Neural progenitor cell (in vitro differentiated cells): ENCODE data around the gene RPL3. TPM values are rescaled to one million over a fixed set of nuclear protein-coding genes. Genes with fewer than 3 reads are reported as not detected.

ENCODE experiments used
- DNase-seq: peaks from one replicate; pipeline ENCODE4 v3.0.0-alpha.2; 2016; ENCODE audit warnings: low spot score
- H2AFZ ChIP-seq: fragments of 200-600 bp; sonication (generic); replicated peaks from 2 replicates; pipeline ENCODE4 v1.6.1; 2016; ENCODE audit warnings: antibody characterized with exemption
- H3F3A ChIP-seq: fragments of 200-600 bp; sonication (generic); 2 replicates; pipeline ENCODE4 v1.6.1; 2016; ENCODE audit warnings: antibody characterized with exemption, low read depth
- H3K27ac ChIP-seq: fragments of 200-600 bp; sonication (generic); 2 replicates; pipeline ENCODE4 v1.5.1; 2016; ENCODE audit warnings: mild to moderate bottlenecking
- H3K27me3 ChIP-seq: fragments of 200-600 bp; sonication (generic); 2 replicates; pipeline ENCODE4 v1.6.1; 2016; ENCODE audit warnings: mild to moderate bottlenecking, moderate library complexity
- H3K36me3 ChIP-seq: fragments of 200-600 bp; sonication (generic); 2 replicates; pipeline ENCODE4 v1.5.1; 2016
- H3K4me1 ChIP-seq: fragments of 200-600 bp; sonication (generic); 2 replicates; pipeline ENCODE4 v1.6.1; 2016; ENCODE audit warnings: mixed run types
- H3K4me2 ChIP-seq: fragments of 200-600 bp; sonication (generic); 2 replicates; pipeline ENCODE4 v1.6.1; 2016
- H3K4me3 ChIP-seq: fragments of 200-600 bp; sonication (generic); 2 replicates; pipeline ENCODE4 v1.5.1; 2016
- H3K79me2 ChIP-seq: fragments of 200-600 bp; sonication (generic); 2 replicates; pipeline ENCODE4 v1.6.1; 2016; ENCODE audit warnings: low read depth
- H3K9ac ChIP-seq: fragments of 200-600 bp; sonication (generic); 2 replicates; pipeline ENCODE4 v1.6.1; 2016
- H3K9me3 ChIP-seq: fragments of 200-600 bp; sonication (generic); 2 replicates; pipeline ENCODE4 v1.5.1; 2016; ENCODE audit warnings: low read depth
- H4K20me1 ChIP-seq: fragments of 200-600 bp; sonication (generic); 2 replicates; pipeline ENCODE4 v1.6.1; 2016; ENCODE audit warnings: low read depth
- H3K27ac Mint-ChIP-seq: 3 replicates; pipeline ENCODE4 v1.8.0; 2021; ENCODE audit warnings: mixed read lengths
- H3K27me3 Mint-ChIP-seq: 2 replicates; pipeline ENCODE4 v1.8.0; 2022; ENCODE audit warnings: low read depth, mild to moderate bottlenecking, inconsistent platforms, moderate library complexity, mixed read lengths; ENCODE audit not compliant: insufficient read depth
- H3K36me3 Mint-ChIP-seq: 3 replicates; pipeline ENCODE4 v1.8.0; 2021; ENCODE audit warnings: mixed read lengths
- H3K4me1 Mint-ChIP-seq: 3 replicates; pipeline ENCODE4 v1.8.0; 2021; ENCODE audit warnings: mixed read lengths
- H3K4me3 Mint-ChIP-seq: 3 replicates; pipeline ENCODE4 v1.8.0; 2021; ENCODE audit warnings: mild to moderate bottlenecking, moderate library complexity, mixed read lengths
- H3K9me3 Mint-ChIP-seq: 3 replicates; pipeline ENCODE4 v1.8.0; 2020; ENCODE audit warnings: mixed read lengths
- EZH2 ChIP-seq: fragments of 200-600 bp; sonication (generic); IDR thresholded peaks from 2 replicates; pipeline ENCODE4 v1.6.1; 2017; ENCODE audit warnings: antibody characterized with exemption, mild to moderate bottlenecking, moderate library complexity
- EZH2phosphoT487 ChIP-seq: fragments of 200-600 bp; sonication (generic); IDR thresholded peaks from 2 replicates; pipeline ENCODE4 v1.6.1; 2017; ENCODE audit warnings: antibody characterized with exemption
- total RNA-seq: library from RNA; depleted of rRNA; stranded (reverse); fragments of >200 nt; gene quantifications from 2 replicates; pipeline ENCODE4 v1.2.3, GENCODE V29; 2015; ENCODE audit warnings: low replicate concordance
- TF ChIP-seq, protein P1 (sequence below): fragments of 200-600 bp; sonication (generic); IDR thresholded peaks from 2 replicates; pipeline ENCODE4 v1.5.1; 2017; ENCODE audit warnings: antibody characterized with exemption, mild to moderate bottlenecking

Gene RPL3
- total RNA-seq, 1 donor from 2014 or later: 3,021 TPM

DNA sequence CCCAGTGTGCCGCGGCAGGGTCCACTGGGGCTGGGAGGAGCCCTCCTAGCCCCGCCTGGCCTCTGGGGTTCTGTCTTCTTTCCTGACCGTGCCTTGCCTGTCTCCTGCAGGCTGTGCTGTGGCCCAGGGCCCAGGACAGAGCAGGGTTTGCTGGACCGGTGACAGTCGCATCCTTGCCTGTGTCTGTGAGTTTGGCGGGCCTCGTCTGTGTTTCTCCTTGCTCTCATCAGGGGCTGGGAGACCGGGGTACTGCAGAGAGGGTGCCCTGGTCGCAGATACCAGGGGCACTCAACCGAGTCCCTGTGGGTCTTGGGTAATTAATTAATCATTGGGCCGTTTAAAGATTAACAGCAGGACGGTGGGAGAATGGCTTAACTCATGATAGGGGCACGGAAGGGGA, 29.9 kb downstream of the RPL3 start:
- TF ChIP-seq, protein P1, sequence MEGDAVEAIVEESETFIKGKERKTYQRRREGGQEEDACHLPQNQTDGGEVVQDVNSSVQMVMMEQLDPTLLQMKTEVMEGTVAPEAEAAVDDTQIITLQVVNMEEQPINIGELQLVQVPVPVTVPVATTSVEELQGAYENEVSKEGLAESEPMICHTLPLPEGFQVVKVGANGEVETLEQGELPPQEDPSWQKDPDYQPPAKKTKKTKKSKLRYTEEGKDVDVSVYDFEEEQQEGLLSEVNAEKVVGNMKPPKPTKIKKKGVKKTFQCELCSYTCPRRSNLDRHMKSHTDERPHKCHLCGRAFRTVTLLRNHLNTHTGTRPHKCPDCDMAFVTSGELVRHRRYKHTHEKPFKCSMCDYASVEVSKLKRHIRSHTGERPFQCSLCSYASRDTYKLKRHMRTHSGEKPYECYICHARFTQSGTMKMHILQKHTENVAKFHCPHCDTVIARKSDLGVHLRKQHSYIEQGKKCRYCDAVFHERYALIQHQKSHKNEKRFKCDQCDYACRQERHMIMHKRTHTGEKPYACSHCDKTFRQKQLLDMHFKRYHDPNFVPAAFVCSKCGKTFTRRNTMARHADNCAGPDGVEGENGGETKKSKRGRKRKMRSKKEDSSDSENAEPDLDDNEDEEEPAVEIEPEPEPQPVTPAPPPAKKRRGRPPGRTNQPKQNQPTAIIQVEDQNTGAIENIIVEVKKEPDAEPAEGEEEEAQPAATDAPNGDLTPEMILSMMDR: no peak
- TF ChIP-seq EZH2 (no peak), EZH2phosphoT487 (no peak)
- no peaks in the 10 kb centered on the region for H3K9me3 Mint-ChIP-seq

DNA sequence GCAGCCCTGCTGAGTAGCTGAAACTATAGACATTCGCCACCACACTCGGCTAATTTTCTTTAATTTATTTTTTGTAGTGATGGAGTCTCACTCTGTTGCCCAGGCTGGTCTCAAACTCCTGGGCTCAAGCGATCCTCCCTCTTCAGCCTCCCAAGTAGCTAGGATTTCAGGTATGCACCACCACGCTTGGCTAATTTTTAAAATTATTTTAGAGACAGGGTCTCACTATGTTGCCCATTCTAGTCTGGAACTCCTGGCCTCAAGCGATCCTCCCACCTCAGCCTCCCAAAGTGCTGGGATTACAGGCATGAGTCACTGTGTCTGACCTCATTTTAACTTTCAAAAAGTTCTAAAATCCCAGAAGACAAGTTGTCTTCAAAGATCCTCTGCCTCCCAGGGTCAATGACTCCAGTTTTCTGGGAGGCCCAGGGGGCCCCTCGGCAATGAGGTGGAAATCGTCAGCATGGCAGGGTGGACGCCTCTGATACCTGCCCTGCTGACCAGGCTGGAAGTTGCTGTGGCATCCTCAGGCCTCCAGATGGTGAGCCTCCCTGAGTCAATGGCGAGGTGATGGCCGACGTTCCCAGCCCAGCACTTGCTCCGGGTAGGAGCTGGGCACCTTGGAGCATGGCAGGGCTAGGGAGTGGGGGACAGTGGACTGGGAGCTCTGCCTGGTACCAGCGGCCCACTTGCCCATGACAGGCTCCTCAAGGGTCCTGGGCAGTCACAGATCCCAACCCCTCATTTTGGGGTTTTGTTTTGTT, 31.1 kb downstream of the RPL3 start:
- no peak overlapping the region for H3K27ac ChIP-seq
- H3F3A ChIP-seq: peaks cover 20% of the 10 kb centered on the region
- Mint-ChIP-seq H3K4me1 (peaks cover 29% of the 10 kb centered on the region), H3K36me3 (no peaks in the 10 kb centered on the region), H3K27me3 (peaks cover 7% of the 10 kb centered on the region), H3K4me3 (no peak overlapping the region), H3K27ac (no peak overlapping the region), H3K9me3 (no peaks in the 10 kb centered on the region)
- no peak overlapping the region for H3K4me2 ChIP-seq
- no peak for DNase-seq
- H3K9me3 ChIP-seq: no peaks in the 10 kb centered on the region
- H3K4me3 ChIP-seq: no peak overlapping the region
- H3K4me1 ChIP-seq: peaks cover 7% of the 10 kb centered on the region
- no peak overlapping the region for H2AFZ ChIP-seq
- no peak overlapping the region for H3K9ac ChIP-seq
- H4K20me1 ChIP-seq: no peaks in the 10 kb centered on the region
- no peaks in the 10 kb centered on the region for H3K36me3 ChIP-seq
- no peaks in the 10 kb centered on the region for H3K27me3 ChIP-seq
- no peaks in the 10 kb centered on the region for H3K79me2 ChIP-seq
- no peak for TF ChIP-seq EZH2
- TF ChIP-seq, protein P1: no peak
- no peak for TF ChIP-seq EZH2phosphoT487

More for the DNA sequence above, 29.9 kb downstream of the RPL3 start:
- Histone ChIP-seq H3K27ac (no peak overlapping the region), H3K4me3 (no peak overlapping the region), H3K4me2 (no peak overlapping the region), H3K79me2 (no peaks in the 10 kb centered on the region), H3K27me3 (no peaks in the 10 kb centered on the region), H4K20me1 (no peaks in the 10 kb centered on the region), H2AFZ (no peak overlapping the region), H3K9me3 (no peaks in the 10 kb centered on the region), H3F3A (peaks cover 20% of the 10 kb centered on the region), H3K4me1 (peaks cover 7% of the 10 kb centered on the region), H3K36me3 (no peaks in the 10 kb centered on the region), H3K9ac (no peak overlapping the region)
- DNase-seq: no peak
- Mint-ChIP-seq H3K4me1 (peaks cover 36% of the 10 kb centered on the region), H3K27ac (peak overlapping the region; percentile 88), H3K27me3 (peaks cover 7% of the 10 kb centered on the region), H3K36me3 (no peaks in the 10 kb centered on the region), H3K4me3 (no peak overlapping the region)

DNA sequence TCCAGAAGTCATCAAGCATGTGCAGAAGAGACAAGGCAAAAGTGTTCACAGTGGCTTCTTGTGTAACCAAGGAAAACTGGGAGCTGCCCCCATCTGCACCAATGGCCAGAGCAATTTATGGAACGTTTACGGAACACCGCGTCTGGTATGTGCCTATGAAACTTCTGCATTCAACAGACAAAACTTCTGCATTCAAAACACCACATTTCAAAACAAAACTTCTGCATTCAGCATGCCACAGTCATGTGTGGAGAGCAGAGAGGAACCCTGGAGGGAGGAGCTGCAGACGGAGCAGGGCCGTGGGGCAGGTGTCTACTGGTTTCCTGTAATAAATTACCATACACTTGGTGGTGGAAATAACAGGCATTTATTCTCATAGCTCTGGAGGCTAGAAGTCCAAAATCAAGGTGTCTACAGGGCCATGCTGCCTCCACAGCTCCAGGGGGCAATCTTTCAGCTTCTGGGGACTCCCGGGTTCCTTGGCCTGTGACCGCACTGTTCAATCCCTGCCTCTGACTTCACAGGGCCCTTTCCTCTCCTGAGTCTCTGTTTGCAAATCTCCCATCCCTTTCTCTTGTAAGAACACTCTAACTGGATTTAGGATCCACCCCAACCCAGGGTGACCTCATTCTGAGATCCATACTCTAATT, 32.2 kb downstream of the RPL3 start:
- Mint-ChIP-seq H3K36me3 (no peaks in the 10 kb centered on the region), H3K4me1 (peaks cover 27% of the 10 kb centered on the region), H3K4me3 (no peak overlapping the region), H3K27ac (peak overlapping the region; percentile 8), H3K9me3 (no peaks in the 10 kb centered on the region), H3K27me3 (peaks cover 7% of the 10 kb centered on the region)
- no peaks in the 10 kb centered on the region for H3K27me3 ChIP-seq
- no peaks in the 10 kb centered on the region for H4K20me1 ChIP-seq
- no peak overlapping the region for H3K4me3 ChIP-seq
- no peak for DNase-seq
- H3K4me2 ChIP-seq: no peak overlapping the region
- H3K79me2 ChIP-seq: no peaks in the 10 kb centered on the region
- H3K36me3 ChIP-seq: no peaks in the 10 kb centered on the region
- no peak overlapping the region for H2AFZ ChIP-seq
- H3K4me1 ChIP-seq: no peaks in the 10 kb centered on the region
- peaks cover 13% of the 10 kb centered on the region for H3F3A ChIP-seq
- no peak overlapping the region for H3K27ac ChIP-seq
- no peak overlapping the region for H3K9ac ChIP-seq
- no peak for TF ChIP-seq EZH2phosphoT487
- no peaks in the 10 kb centered on the region for H3K9me3 ChIP-seq

DNA sequence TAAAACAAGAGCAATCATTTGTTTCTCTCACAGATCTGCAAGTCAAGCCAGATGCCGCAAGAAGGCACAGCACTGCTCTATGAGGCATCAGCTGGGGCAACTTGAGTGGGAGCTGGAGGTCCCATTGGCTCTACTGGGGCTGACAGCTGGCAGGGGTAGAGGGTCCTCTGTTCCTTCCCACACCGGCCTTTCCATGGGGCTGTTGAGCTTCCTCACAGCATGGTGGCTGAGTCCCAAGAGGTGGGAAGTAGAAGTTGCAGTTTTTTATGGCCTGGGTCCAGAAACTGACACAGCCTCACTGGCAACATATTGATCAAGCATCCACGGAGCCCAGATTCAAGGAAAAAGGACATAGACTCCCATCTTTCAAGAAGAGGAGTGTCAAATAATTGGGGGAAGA, 34.4 kb downstream of the RPL3 start:
- H3K4me3 ChIP-seq: no peak overlapping the region
- no peak overlapping the region for H3K4me2 ChIP-seq
- TF ChIP-seq EZH2 (no peak), EZH2phosphoT487 (no peak)
- TF ChIP-seq, protein P1: no peak
- H3K36me3 ChIP-seq: no peaks in the 10 kb centered on the region
- H3K27me3 ChIP-seq: no peaks in the 10 kb centered on the region
- Mint-ChIP-seq H3K4me3 (no peak overlapping the region), H3K27me3 (peaks cover 7% of the 10 kb centered on the region), H3K9me3 (no peaks in the 10 kb centered on the region), H3K27ac (peak overlapping the region; percentile 14), H3K36me3 (no peaks in the 10 kb centered on the region), H3K4me1 (peaks cover 20% of the 10 kb centered on the region)
- H3F3A ChIP-seq: no peaks in the 10 kb centered on the region
- no peak for DNase-seq
- no peaks in the 10 kb centered on the region for H3K4me1 ChIP-seq
- no peak overlapping the region for H3K27ac ChIP-seq
- H2AFZ ChIP-seq: no peak overlapping the region
- H4K20me1 ChIP-seq: no peaks in the 10 kb centered on the region
- no peak overlapping the region for H3K9ac ChIP-seq
- no peaks in the 10 kb centered on the region for H3K79me2 ChIP-seq
- no peaks in the 10 kb centered on the region for H3K9me3 ChIP-seq
